Hepatocyte (in vitro differentiated cells): Measurements from ENCODE around the gene TRAF1. TPM values are rescaled to one million over a fixed set of nuclear protein-coding genes. Genes with fewer than 3 reads are reported as not detected.

ENCODE experiments used
- DNase-seq: peaks from one replicate; pipeline ENCODE4 v3.0.0-alpha.2; 2016; ENCODE audit warnings: low spot score
- H2AFZ ChIP-seq: fragments of 200-600 bp; sonication (generic); 2 replicates; pipeline ENCODE4 v1.6.0; 2016; ENCODE audit warnings: antibody characterized with exemption, mild to moderate bottlenecking
- H3K27ac ChIP-seq: fragments of 200-600 bp; sonication (generic); 2 replicates; pipeline ENCODE4 v1.5.1; 2016; ENCODE audit warnings: mild to moderate bottlenecking
- H3K27me3 ChIP-seq: fragments of 200-600 bp; sonication (generic); 2 replicates; pipeline ENCODE4 v1.6.1; 2016
- H3K36me3 ChIP-seq: fragments of 200-600 bp; sonication (generic); replicated peaks from 2 replicates; pipeline ENCODE4 v1.5.1; 2016; ENCODE audit warnings: low read depth; ENCODE audit not compliant: insufficient read depth
- H3K4me1 ChIP-seq: fragments of 200-600 bp; sonication (generic); 2 replicates; pipeline ENCODE4 v1.5.1; 2016; ENCODE audit warnings: mild to moderate bottlenecking, moderate library complexity; ENCODE audit not compliant: insufficient read depth
- H3K4me2 ChIP-seq: fragments of 200-600 bp; sonication (generic); 2 replicates; pipeline ENCODE4 v1.6.0; 2016
- H3K4me3 ChIP-seq: fragments of 200-600 bp; sonication (generic); 2 replicates; pipeline ENCODE4 v1.5.1; 2016; ENCODE audit warnings: mild to moderate bottlenecking
- H3K79me2 ChIP-seq: fragments of 200-600 bp; sonication (generic); 2 replicates; pipeline ENCODE4 v1.6.0; 2017; ENCODE audit warnings: mild to moderate bottlenecking
- H3K9me2 ChIP-seq: fragments of 200-600 bp; sonication (generic); replicated peaks from 2 replicates; pipeline ENCODE4 v1.6.0; 2017; ENCODE audit warnings: mild to moderate bottlenecking; ENCODE audit not compliant: insufficient read depth
- H3K9me3 ChIP-seq: fragments of 200-600 bp; sonication (generic); 2 replicates; pipeline ENCODE4 v1.5.1; 2016; ENCODE audit warnings: low read depth, mild to moderate bottlenecking
- H4K20me1 ChIP-seq: fragments of 200-600 bp; sonication (generic); 2 replicates; pipeline ENCODE4 v1.6.0; 2016; ENCODE audit warnings: mild to moderate bottlenecking; ENCODE audit not compliant: insufficient read depth, poor library complexity, severe bottlenecking
- CTCF ChIP-seq: fragments of 200-600 bp; sonication (generic); IDR thresholded peaks from 2 replicates; pipeline ENCODE4 v1.5.1; 2016; ENCODE audit warnings: antibody characterized with exemption, mild to moderate bottlenecking; ENCODE audit not compliant: poor library complexity
- EZH2 ChIP-seq: fragments of 200-600 bp; sonication (generic); IDR thresholded peaks from 2 replicates; pipeline ENCODE4 v1.6.1; 2016; ENCODE audit warnings: antibody characterized with exemption, mild to moderate bottlenecking, borderline replicate concordance
- EZH2phosphoT487 ChIP-seq: fragments of 200-600 bp; sonication (generic); IDR thresholded peaks from one replicate; pipeline ENCODE4 v1.6.1; 2018; ENCODE audit warnings: antibody characterized with exemption, mild to moderate bottlenecking, low read depth, moderate library complexity; ENCODE audit not compliant: unreplicated experiment, severe bottlenecking
- WGBS: methylation state at CpG from one replicate; pipeline ENCODE4 v1.1.6; 2016; ENCODE audit warnings: low lambda C conversion rate; ENCODE audit errors: missing lambda C conversion rate; 5-methylcytosine and 5-hydroxymethylcytosine counted together
- polyA plus RNA-seq: library from polyadenylated mRNA; unstranded; fragments of >200 nt; fragmentation: Nextera tagmentation; extraction: Ambion mirVana; gene quantifications from 2 replicates; pipeline ENCODE4 v1.2.1, GENCODE V29; 2016
- total RNA-seq: library from RNA; depleted of rRNA; stranded (reverse); fragments of >200 nt; gene quantifications from 2 replicates; pipeline ENCODE4 v1.2.3, GENCODE V29; 2014

Gene TRAF1
- total and polyA plus RNA-seq, 2 experiments from 2014 or later, result 2.2 to 4.0 TPM

GRCh38 chr9:120910643-120911042 lies 16.0 kb downstream of the TRAF1 start:
- no peaks in the 10 kb centered on the region for H4K20me1 ChIP-seq
- no peaks in the 10 kb centered on the region for H3K9me2 ChIP-seq
- TF ChIP-seq EZH2phosphoT487 (no peak), EZH2 (no peak), CTCF (no peak)
- no peaks in the 10 kb centered on the region for H3K36me3 ChIP-seq
- 93% methylated on average over 3 of the region's 3 CpGs for WGBS
- H3K27me3 ChIP-seq, result no peaks in the 10 kb centered on the region
- H3K9me3 ChIP-seq, result no peaks in the 10 kb centered on the region
- H3K27ac ChIP-seq, result no peak overlapping the region
- H2AFZ ChIP-seq, result no peak overlapping the region
- H3K4me1 ChIP-seq, result peaks cover 2% of the 10 kb centered on the region
- no peak overlapping the region for H3K4me3 ChIP-seq
- H3K4me2 ChIP-seq, result no peak overlapping the region
- H3K79me2 ChIP-seq, result no peaks in the 10 kb centered on the region
- DNase-seq, result no peak

- no peaks in the 10 kb centered on the region for H3K27me3 ChIP-seq
- no peak overlapping the region for H2AFZ ChIP-seq
- no peaks in the 10 kb centered on the region for H3K4me1 ChIP-seq
- H3K9me2 ChIP-seq, result no peaks in the 10 kb centered on the region
- 84% methylated on average over 5 of the region's 5 CpGs for WGBS
- no peak for DNase-seq
- no peak overlapping the region for H3K27ac ChIP-seq
- H3K79me2 ChIP-seq, result no peaks in the 10 kb centered on the region
- TF ChIP-seq EZH2phosphoT487 (no peak), EZH2 (no peak)
- H3K4me3 ChIP-seq, result no peak overlapping the region
- H3K36me3 ChIP-seq, result no peaks in the 10 kb centered on the region
- H3K9me3 ChIP-seq, result no peaks in the 10 kb centered on the region
- H4K20me1 ChIP-seq, result no peaks in the 10 kb centered on the region
- H3K4me2 ChIP-seq, result no peak overlapping the region
These were observed 16.7 kb downstream of the TRAF1 start for GRCh38 chr9:120909904-120910303.

GRCh38 chr9:120905315-120906164 lies 21.1 kb downstream of the TRAF1 start:
- 93% methylated on average over 11 of the region's 11 CpGs for WGBS
- no peak overlapping the region for H3K4me3 ChIP-seq
- no peak for TF ChIP-seq EZH2
- no peak for TF ChIP-seq EZH2phosphoT487
- no peak for TF ChIP-seq CTCF
- H3K9me3 ChIP-seq, result no peaks in the 10 kb centered on the region
- H3K36me3 ChIP-seq, result no peaks in the 10 kb centered on the region
- H3K9me2 ChIP-seq, result no peaks in the 10 kb centered on the region
- DNase-seq, result no peak
- no peaks in the 10 kb centered on the region for H3K27me3 ChIP-seq
- no peaks in the 10 kb centered on the region for H3K79me2 ChIP-seq
- no peak overlapping the region for H3K27ac ChIP-seq
- H2AFZ ChIP-seq, result no peak overlapping the region
- H4K20me1 ChIP-seq, result no peaks in the 10 kb centered on the region
- H3K4me1 ChIP-seq, result no peaks in the 10 kb centered on the region
- no peak overlapping the region for H3K4me2 ChIP-seq

- Histone ChIP-seq H3K79me2 (no peaks in the 10 kb centered on the region), H3K27ac (no peak overlapping the region), H3K27me3 (no peaks in the 10 kb centered on the region), H4K20me1 (no peaks in the 10 kb centered on the region), H3K9me2 (no peaks in the 10 kb centered on the region), H3K36me3 (no peaks in the 10 kb centered on the region), H3K4me2 (no peak overlapping the region), H3K4me3 (no peak overlapping the region), H3K9me3 (no peaks in the 10 kb centered on the region), H2AFZ (no peak overlapping the region), H3K4me1 (no peaks in the 10 kb centered on the region)
- no peak for TF ChIP-seq CTCF
- no peak for DNase-seq
- WGBS, result 94% methylated on average over 11 of the region's 11 CpGs
These were observed 21.7 kb downstream of the TRAF1 start for GRCh38 chr9:120904978-120905301.
